ENCODE data around the gene TYW1B.
"Not testable (repeated sequence)": the region's sequence is repeated elsewhere in the genome, so short reads cannot be mapped to it uniquely, and the experiment has no call there.

TYW1B gene

GRCh38 chr7:72827839-72828591, at the start of gene TYW1B:
Gene TYW1B, minus strand, starts transcription at chr7:72828200. Its CDS starts 125 bp downstream, at chr7:72828075.
- peak; percentile 94 to 95 for DNase-seq

GRCh38 chr7:72867591-72867990, 39.6 kb upstream of the TYW1B start:
- DNase-seq: not testable (repeated sequence)

- DNase-seq: not testable (repeated sequence)
Observed at GRCh38 chr7:72858846-72859400, 30.9 kb upstream of the TYW1B start.

GRCh38 chr7:72857925-72858324, 29.9 kb upstream of the TYW1B start:
- not testable (repeated sequence) for DNase-seq

GRCh38 chr7:72855261-72855660, 27.3 kb upstream of the TYW1B start:
- not testable (repeated sequence) for DNase-seq

GRCh38 chr7:72852937-72853336, 24.9 kb upstream of the TYW1B start:
- not testable (repeated sequence) for DNase-seq

GRCh38 chr7:72850746-72851145, 22.7 kb upstream of the TYW1B start:
- DNase-seq: not testable (repeated sequence)

- not testable (repeated sequence) for DNase-seq
Observed at GRCh38 chr7:72844146-72844545, 16.1 kb upstream of the TYW1B start.

GRCh38 chr7:72843166-72843565, 15.2 kb upstream of the TYW1B start:
- not testable (repeated sequence) for DNase-seq

GRCh38 chr7:72840966-72841511, 13.0 kb upstream of the TYW1B start:
- DNase-seq: not testable (repeated sequence)

- not testable (repeated sequence) for DNase-seq
Observed at GRCh38 chr7:72838315-72838714, 10.3 kb upstream of the TYW1B start.

GRCh38 chr7:72837291-72837690, 9.3 kb upstream of the TYW1B start:
- DNase-seq: not testable (repeated sequence)

- DNase-seq: not testable (repeated sequence)
Observed at GRCh38 chr7:72830567-72830966, 2.6 kb upstream of the TYW1B start.

GRCh38 chr7:72829687-72830354, 1.8 kb upstream of the TYW1B start:
- DNase-seq: not testable (repeated sequence)

- peak; percentile 81 for DNase-seq
Observed at GRCh38 chr7:72829291-72829686, 1.3 kb upstream of the TYW1B start.

- DNase-seq: peak in 1 of 2 experiments; percentile 2
Observed at GRCh38 chr7:72823765-72824732, 4.0 kb downstream of the TYW1B start.

GRCh38 chr7:72822497-72822896, 5.5 kb downstream of the TYW1B start:
- not testable (repeated sequence) for DNase-seq

GRCh38 chr7:72818663-72819361, 9.2 kb downstream of the TYW1B start:
- not testable (repeated sequence) for DNase-seq

GRCh38 chr7:72817661-72818060, 10.3 kb downstream of the TYW1B start:
- DNase-seq: not testable (repeated sequence)

- not testable (repeated sequence) for DNase-seq
Observed at GRCh38 chr7:72816370-72817157, 11.4 kb downstream of the TYW1B start.

- not testable (repeated sequence) for DNase-seq
Observed at GRCh38 chr7:72810437-72810836, 17.6 kb downstream of the TYW1B start.

Data from cerebellar nuclear complex (tissue), 1 donor.